ENCODE data around the gene NR2E1. TPM values are rescaled to one million over a fixed set of nuclear protein-coding genes. Genes with fewer than 3 reads are reported as not detected.

Gene NR2E1
- total RNA-seq, 2 experiments from 2014 or later: not detected

- ChIA-PET POLR2A (no interaction called here), CTCF (interaction anchor here (0.5 to 1.7 kb wide), 4 partner anchors 51 to 1174 kb away, joined by 3 read pairs; no protein-coding TSS in a partner anchor)
- Mint-ChIP-seq H3K27me3 (peaks cover 90% of the 10 kb centered on the region), H3K36me3 (ENCODE audit: low read depth) (peaks cover 3% of the 10 kb centered on the region), H3K4me1 (peaks cover 25% of the 10 kb centered on the region), H3K4me3 (no peak overlapping the region), H3K27ac (peak overlapping the region; percentile 64), H3K9me3 (no peaks in the 10 kb centered on the region)
- DNase-seq: no peak
These were observed 3.9 kb downstream of the NR2E1 start for GRCh38 chr6:108169464-108170331.

DNA sequence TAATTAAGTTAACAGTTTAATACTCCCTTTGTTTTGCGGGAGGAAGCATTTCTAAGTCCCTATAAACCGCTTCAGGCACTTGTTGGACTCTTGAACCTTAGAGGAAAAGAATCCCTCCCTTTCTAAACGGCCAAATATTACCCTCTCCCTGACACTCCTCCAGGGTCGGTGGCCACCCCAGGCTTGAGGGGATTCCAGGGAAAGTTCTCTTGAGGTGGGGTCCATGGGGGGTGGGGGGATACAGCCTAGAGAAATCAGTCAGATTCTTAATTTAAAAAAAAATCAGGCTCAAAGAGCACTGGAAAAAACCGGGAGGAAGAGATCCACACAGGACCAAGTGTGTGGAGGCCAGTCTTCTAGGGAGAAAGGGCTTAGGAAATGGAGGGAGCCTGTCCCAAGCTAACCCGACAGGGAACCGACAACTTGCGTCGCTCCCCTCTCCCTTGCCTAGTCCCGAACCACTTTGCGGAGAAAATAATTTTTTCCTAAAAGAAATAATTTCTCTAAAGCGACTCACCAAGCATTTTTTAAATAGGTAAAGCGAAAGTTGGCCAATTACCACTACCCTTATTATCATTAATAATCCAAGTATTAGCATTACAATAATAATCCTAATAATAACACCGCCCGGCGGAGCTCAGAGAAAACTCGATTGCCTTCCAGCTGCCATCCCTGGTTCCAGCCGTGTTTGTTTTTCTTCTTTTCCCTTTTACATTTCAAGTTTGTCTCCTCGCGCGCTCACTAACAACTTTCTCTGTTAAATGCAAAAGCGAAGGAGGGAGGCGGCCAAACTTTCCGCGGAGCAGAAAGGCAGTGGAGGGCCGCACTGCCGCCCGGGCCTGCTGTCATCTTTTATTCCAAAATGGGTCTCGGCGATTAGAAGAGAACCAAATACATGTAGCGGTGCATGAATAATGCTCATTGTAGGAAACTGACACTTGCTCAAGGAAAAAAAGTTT lies 4.8 kb downstream of the NR2E1 start:
- Mint-ChIP-seq H3K4me3 (no peak overlapping the region), H3K27me3 (peaks cover 90% of the 10 kb centered on the region), H3K36me3 (ENCODE audit: low read depth) (peaks cover 3% of the 10 kb centered on the region), H3K9me3 (no peaks in the 10 kb centered on the region), H3K4me1 (peaks cover 26% of the 10 kb centered on the region), H3K27ac (peak overlapping the region; percentile 9)
- no peak for DNase-seq
- CTCF ChIA-PET: interaction anchor here (1.7 to 1.9 kb wide), 2 partner anchors 51 to 54 kb away, joined by 4 read pairs; no protein-coding TSS in a partner anchor
- POLR2A ChIA-PET: no interaction called here

DNA sequence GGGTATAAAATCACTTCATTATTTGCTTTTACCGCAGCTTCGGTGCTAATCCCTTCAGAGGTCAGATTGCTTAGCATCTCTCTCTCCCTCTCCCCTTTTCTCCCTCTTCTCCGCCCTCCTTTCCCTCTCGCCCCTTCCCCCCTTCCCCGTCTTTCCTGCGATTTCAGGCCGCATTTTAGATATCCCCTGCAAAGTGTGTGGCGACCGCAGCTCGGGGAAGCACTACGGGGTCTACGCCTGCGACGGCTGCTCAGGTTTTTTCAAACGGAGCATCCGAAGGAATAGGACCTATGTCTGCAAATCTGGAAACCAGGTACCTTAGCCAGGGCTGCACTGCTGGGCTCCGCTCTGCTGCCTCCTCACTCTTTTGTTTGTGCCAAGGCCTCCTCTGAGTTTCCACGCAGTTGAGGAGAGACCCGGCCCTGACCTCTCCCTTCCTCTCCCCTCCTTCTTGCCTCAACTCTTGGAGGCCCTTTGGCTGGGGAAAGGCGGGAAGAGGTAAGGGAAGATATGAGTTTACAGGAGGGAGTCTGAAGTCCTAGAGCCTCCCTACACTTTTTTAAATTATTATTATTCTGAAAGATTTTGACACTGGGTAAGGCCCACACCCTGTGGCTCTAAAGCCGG lies 5.6 kb downstream of the NR2E1 start:
- no peaks in the 10 kb centered on the region for H3K9me3 Mint-ChIP-seq
- no peak overlapping the region for H3K27ac Mint-ChIP-seq
- peaks cover 90% of the 10 kb centered on the region for H3K27me3 Mint-ChIP-seq
- ChIA-PET CTCF (interaction anchor here (0.8 to 1.9 kb wide), 5 partner anchors 9 to 57 kb away, joined by 4 read pairs; no protein-coding TSS in a partner anchor), POLR2A (interaction anchor here (0.5 kb wide), 1 partner anchor 89 kb away, joined by 4 read pairs; no protein-coding TSS in a partner anchor)
- H3K4me3 Mint-ChIP-seq: no peak overlapping the region
- H3K4me1 Mint-ChIP-seq: peaks cover 27% of the 10 kb centered on the region
- no peak for DNase-seq
- H3K36me3 Mint-ChIP-seq (ENCODE audit: low read depth): peaks cover 4% of the 10 kb centered on the region

GRCh38 chr6:108171918-108172516 lies 6.2 kb downstream of the NR2E1 start:
- POLR2A ChIA-PET: interaction anchor here (0.5 kb wide), 1 partner anchor 88 kb away, joined by 4 read pairs; no protein-coding TSS in a partner anchor
- Mint-ChIP-seq H3K36me3 (ENCODE audit: low read depth) (peaks cover 4% of the 10 kb centered on the region), H3K4me3 (no peak overlapping the region), H3K4me1 (peaks cover 25% of the 10 kb centered on the region), H3K27me3 (peaks cover 91% of the 10 kb centered on the region), H3K9me3 (no peaks in the 10 kb centered on the region), H3K27ac (no peak overlapping the region)
- DNase-seq: no peak
- CTCF ChIA-PET: interaction anchor here (0.8 to 1.9 kb wide), 5 partner anchors 9 to 57 kb away, joined by 4 read pairs; no protein-coding TSS in a partner anchor

- Mint-ChIP-seq H3K4me1 (peaks cover 13% of the 10 kb centered on the region), H3K27me3 (peaks cover 92% of the 10 kb centered on the region), H3K27ac (no peak overlapping the region), H3K4me3 (no peak overlapping the region), H3K9me3 (no peaks in the 10 kb centered on the region), H3K36me3 (ENCODE audit: low read depth) (peaks cover 4% of the 10 kb centered on the region)
- POLR2A ChIA-PET: no interaction called here
- CTCF ChIA-PET: interaction anchor here (0.6 to 1.5 kb wide), 4 partner anchors 10 to 27 kb away, joined by 4 to 7 read pairs (median 4); no protein-coding TSS in a partner anchor
- DNase-seq: peak; percentile 43
These were observed 8.8 kb downstream of the NR2E1 start for GRCh38 chr6:108174371-108175175.

DNA sequence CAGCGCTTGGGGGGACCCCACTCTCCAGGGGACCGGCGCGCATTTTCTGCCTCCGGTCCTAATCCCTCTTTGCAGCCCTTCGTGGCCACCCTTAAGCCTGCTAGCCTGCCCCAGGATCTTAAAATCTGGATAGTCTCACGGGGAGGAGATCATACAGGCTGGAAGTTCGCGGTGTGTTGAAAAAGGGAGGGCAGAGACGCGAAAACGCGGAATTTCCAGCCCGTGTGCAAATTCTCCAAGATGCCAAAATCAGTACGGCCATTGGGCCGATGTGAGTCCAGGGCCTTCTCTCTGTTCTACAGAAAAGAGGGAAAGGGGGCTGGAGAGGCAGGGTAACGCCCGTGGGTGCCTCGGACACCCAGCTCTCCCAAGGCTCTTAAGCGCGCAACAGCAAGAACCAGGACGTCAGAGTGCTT lies 9.4 kb downstream of the NR2E1 start:
- Mint-ChIP-seq H3K4me1 (peaks cover 13% of the 10 kb centered on the region), H3K9me3 (no peaks in the 10 kb centered on the region), H3K27me3 (peaks cover 92% of the 10 kb centered on the region), H3K4me3 (no peak overlapping the region), H3K27ac (no peak overlapping the region), H3K36me3 (ENCODE audit: low read depth) (peaks cover 4% of the 10 kb centered on the region)
- no peak for DNase-seq
- ChIA-PET CTCF (interaction anchor here (1.2 to 1.5 kb wide), 2 partner anchors 11 to 16 kb away, joined by 4 to 7 read pairs; no protein-coding TSS in a partner anchor), POLR2A (no interaction called here)

DNA sequence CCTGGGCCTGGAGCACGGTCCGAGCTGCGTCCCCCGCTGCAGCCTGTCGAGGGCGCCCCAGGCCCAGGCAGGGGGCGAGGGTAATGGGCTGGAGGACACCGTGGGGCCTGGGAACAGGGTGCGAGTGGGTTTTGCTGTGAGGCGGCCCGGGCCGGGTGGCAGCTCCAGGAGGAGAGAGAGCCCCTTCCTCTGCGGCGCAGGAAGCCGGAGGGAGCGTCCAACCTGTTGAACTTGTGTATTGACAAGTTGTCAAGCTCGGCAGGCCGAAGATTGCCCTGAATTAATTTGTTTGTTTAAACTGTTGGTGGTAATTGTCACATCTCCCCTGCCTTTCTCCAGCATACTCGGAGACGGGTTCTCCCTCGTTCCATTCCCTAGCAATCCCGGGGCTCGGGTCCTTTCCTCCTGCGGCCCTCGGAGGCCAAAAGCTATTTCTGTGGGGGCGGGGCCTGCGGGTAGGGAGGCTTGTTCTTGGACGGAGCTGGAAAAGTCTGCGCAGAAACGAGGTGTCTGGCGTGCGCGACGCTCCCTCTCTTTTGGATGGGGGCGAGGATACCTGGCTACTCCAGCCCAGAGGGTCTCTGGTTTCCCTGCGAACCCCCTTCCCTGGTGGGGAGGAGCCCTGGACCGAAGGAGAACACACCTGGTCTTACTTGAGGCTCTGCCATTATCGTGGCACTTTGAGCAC lies 9.9 kb downstream of the NR2E1 start:
- CTCF ChIA-PET: interaction anchor here (1.2 to 1.5 kb wide), 2 partner anchors 11 to 17 kb away, joined by 4 to 7 read pairs; no protein-coding TSS in a partner anchor
- Mint-ChIP-seq H3K4me1 (peaks cover 13% of the 10 kb centered on the region), H3K4me3 (no peak overlapping the region), H3K9me3 (no peaks in the 10 kb centered on the region), H3K27ac (no peak overlapping the region), H3K27me3 (peaks cover 93% of the 10 kb centered on the region), H3K36me3 (ENCODE audit: low read depth) (peaks cover 4% of the 10 kb centered on the region)
- DNase-seq: no peak
- POLR2A ChIA-PET: no interaction called here

DNA sequence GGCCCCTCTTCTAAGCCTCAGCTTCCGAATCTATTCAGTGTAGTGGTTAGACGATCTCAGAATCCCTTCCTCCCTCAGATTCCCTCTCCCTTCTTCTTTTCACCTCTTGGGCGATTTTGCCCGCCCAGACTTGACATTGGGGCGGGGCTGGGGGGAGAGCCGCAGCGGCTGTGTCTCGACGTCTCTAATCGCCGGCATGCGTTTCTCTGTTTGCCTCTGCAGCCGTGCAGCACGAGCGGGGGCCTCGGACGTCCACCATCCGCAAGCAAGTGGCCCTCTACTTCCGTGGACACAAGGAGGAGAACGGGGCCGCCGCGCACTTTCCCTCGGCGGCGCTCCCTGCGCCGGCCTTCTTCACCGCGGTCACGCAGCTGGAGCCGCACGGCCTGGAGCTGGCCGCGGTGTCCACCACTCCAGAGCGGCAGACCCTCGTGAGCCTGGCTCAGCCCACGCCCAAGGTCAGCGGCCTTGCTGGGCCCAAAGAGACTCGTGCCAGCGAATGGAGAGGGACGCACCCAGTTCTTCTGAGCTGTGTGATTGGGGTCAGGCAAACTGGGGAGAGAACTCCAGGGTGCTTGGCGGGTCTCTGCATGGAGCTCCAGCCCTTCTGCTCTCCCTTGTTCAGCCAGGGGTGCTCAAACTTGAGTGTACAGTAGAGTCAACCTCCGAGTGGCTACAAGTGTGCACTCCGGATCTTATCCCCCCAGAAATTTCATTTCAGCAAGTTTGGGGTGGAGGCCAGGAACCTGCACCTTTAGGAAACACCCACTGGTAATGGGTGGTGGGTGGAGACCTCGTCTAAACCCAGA lies 10.7 kb downstream of the NR2E1 start:
- H3K9me3 Mint-ChIP-seq: no peaks in the 10 kb centered on the region
- ChIA-PET POLR2A (no interaction called here), CTCF (interaction anchor here (0.9 to 1.5 kb wide), 3 partner anchors 18 to 62 kb away, joined by 3 to 7 read pairs (median 3); no protein-coding TSS in a partner anchor)
- peaks cover 1% of the 10 kb centered on the region for H3K36me3 Mint-ChIP-seq (ENCODE audit: low read depth)
- no peak overlapping the region for H3K4me3 Mint-ChIP-seq
- DNase-seq: no peak
- peaks cover 13% of the 10 kb centered on the region for H3K4me1 Mint-ChIP-seq
- H3K27me3 Mint-ChIP-seq: peaks cover 89% of the 10 kb centered on the region
- no peak overlapping the region for H3K27ac Mint-ChIP-seq

DNA sequence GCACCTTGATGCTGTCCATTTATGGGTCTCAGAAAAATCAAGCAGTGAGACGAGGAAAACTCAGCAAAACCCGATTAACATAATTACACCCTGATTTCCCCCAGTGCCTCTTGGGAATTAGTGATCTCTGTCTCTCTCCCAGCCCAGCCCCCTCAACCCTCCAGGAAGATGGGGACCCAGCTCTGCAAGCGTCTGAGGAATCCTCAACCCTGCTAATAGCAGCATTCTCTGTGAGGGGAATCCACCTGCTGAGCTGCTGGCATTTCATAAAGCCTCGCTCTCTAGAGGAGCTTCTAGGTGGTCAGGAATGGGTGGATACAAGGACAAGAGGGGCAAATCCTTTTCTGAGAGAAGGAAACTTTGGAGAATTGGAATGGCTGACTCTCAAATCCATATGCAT lies 13.9 kb downstream of the NR2E1 start:
- ChIA-PET POLR2A (no interaction called here), CTCF (interaction anchor here (1.3 kb wide), 1 partner anchor 59 kb away, joined by 3 read pairs; no protein-coding TSS in a partner anchor)
- no peak for DNase-seq
- peaks cover 12% of the 10 kb centered on the region for H3K4me1 Mint-ChIP-seq
- no peak overlapping the region for H3K27ac Mint-ChIP-seq
- peaks cover 67% of the 10 kb centered on the region for H3K27me3 Mint-ChIP-seq
- peaks cover 1% of the 10 kb centered on the region for H3K36me3 Mint-ChIP-seq (ENCODE audit: low read depth)
- H3K4me3 Mint-ChIP-seq: no peak overlapping the region
- no peaks in the 10 kb centered on the region for H3K9me3 Mint-ChIP-seq

DNA sequence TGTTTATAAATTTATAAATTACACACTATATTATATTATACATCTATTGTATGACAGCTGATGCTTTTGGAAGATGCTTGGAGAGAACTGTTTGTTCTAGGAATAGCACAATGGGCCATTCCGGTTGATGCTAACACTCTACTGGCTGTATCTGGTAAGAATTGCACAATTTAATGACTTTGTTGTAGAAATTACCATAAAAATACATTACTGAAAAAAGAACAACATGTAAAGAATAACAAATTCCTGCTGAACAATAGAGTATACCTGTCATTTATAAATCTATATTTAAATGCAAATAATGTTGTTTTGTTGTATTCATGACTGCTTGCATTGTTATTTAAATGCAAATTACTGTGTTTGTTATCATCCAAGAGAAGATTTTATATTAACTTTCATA lies 14.4 kb downstream of the NR2E1 start:
- peaks cover 1% of the 10 kb centered on the region for H3K36me3 Mint-ChIP-seq (ENCODE audit: low read depth)
- peaks cover 11% of the 10 kb centered on the region for H3K4me1 Mint-ChIP-seq
- ChIA-PET POLR2A (no interaction called here), CTCF (interaction anchor here (1.3 kb wide), 1 partner anchor 60 kb away, joined by 3 read pairs; no protein-coding TSS in a partner anchor)
- H3K27me3 Mint-ChIP-seq: peaks cover 65% of the 10 kb centered on the region
- no peaks in the 10 kb centered on the region for H3K9me3 Mint-ChIP-seq
- H3K4me3 Mint-ChIP-seq: no peak overlapping the region
- no peak overlapping the region for H3K27ac Mint-ChIP-seq
- DNase-seq: no peak

Data from activated CD4-positive, alpha-beta T cell treated with anti-CD3 and anti-CD28 coated beads, Interleukin-2, amount 10 ng/mL, durations not matched to agents 7 days and 5 days (primary cell).